Epithelial cell of esophagus (primary cell): Measurements from ENCODE around the gene PDGFB.

Experiments
- DNase-seq: peaks from one replicate; pipeline ENCODE4 v3.0.0; 2010; ENCODE audit warnings: low read depth
- H3K4me3 ChIP-seq: 2 replicates; pipeline ENCODE4 v1.5.1; 2011; ENCODE audit warnings: mild to moderate bottlenecking, low read length, control low read depth
- CTCF ChIP-seq: IDR thresholded peaks from 2 replicates; pipeline ENCODE4 v1.5.1; 2011; ENCODE audit warnings: low read depth, mild to moderate bottlenecking, low read length, control low read depth, inconsistent platforms; ENCODE audit not compliant: insufficient read depth; ENCODE audit errors: missing control alignments

Gene PDGFB

GRCh38 chr22:39254122-39254521, 9.3 kb upstream of the PDGFB start:
- TF ChIP-seq CTCF = no peak
- no peak overlapping the region for H3K4me3 ChIP-seq
- DNase-seq = no peak

GRCh38 chr22:39253435-39254070, 8.8 kb upstream of the PDGFB start:
- no peak for TF ChIP-seq CTCF
- H3K4me3 ChIP-seq = no peak overlapping the region
- DNase-seq = peak; percentile 88

- no peak overlapping the region for H3K4me3 ChIP-seq
- no peak for DNase-seq
- TF ChIP-seq CTCF = no peak
These were observed 8.0 kb upstream of the PDGFB start for GRCh38 chr22:39252461-39253434.

- H3K4me3 ChIP-seq = no peak overlapping the region
- no peak for TF ChIP-seq CTCF
- peak; percentile 70 for DNase-seq
These were observed 7.1 kb upstream of the PDGFB start for GRCh38 chr22:39251762-39252460.

GRCh38 chr22:39250838-39251237, 6.1 kb upstream of the PDGFB start:
- H3K4me3 ChIP-seq = no peak overlapping the region
- no peak for TF ChIP-seq CTCF
- DNase-seq = no peak

- no peak for DNase-seq
- no peak overlapping the region for H3K4me3 ChIP-seq
- TF ChIP-seq CTCF = no peak
These were observed 5.3 kb upstream of the PDGFB start for GRCh38 chr22:39250131-39250530.
